Psoas muscle (tissue), 8 donors: ENCODE data around the gene BCAN. TPM values are rescaled to one million over a fixed set of nuclear protein-coding genes. Genes with fewer than 3 reads are reported as not detected.

Experiments
- ATAC-seq, 4 donors: fragments of 200-7000 bp; cut with Tn5 transposase; one replicate each; pipeline ENCODE4 v1.9.1; 2020; ENCODE audit warnings: moderate library complexity in 3 of 4, mild to moderate bottlenecking in 2 of 4
- DNase-seq, 2 donors: peaks; one replicate each; pipeline ENCODE4 v3.0.0-alpha.2; 2020
- H3K27ac ChIP-seq: fragments of 200-600 bp; one replicate; pipeline ENCODE4 v1.8.0; 2022
- H3K27me3 ChIP-seq, 3 donors: fragments of 200-600 bp in 1 of 3; one replicate each; pipeline versions ENCODE4 v1.6.1 to v1.8.0; 2013 to 2022; ENCODE audit warnings: low read length in 2 of 3, mild to moderate bottlenecking in 2 of 3, moderate library complexity in 1 of 3; ENCODE audit not compliant: insufficient read depth in 3 of 3
- H3K36me3 ChIP-seq, 2 donors: fragments of 200-600 bp in 1 of 2; one replicate each; pipeline versions ENCODE4 v1.6.1 to v1.8.0; 2013 to 2022; ENCODE audit warnings: low read depth in 1 of 2, mild to moderate bottlenecking in 1 of 2, moderate library complexity in 1 of 2; ENCODE audit not compliant: insufficient read depth in 1 of 2
- H3K4me1 ChIP-seq: fragments of 200-600 bp; one replicate; pipeline ENCODE4 v1.8.0; 2022
- H3K4me3 ChIP-seq: fragments of 200-600 bp; one replicate; pipeline ENCODE4 v1.8.0; 2022; ENCODE audit warnings: mild to moderate bottlenecking
- H3K9me3 ChIP-seq: fragments of 200-600 bp; one replicate; pipeline ENCODE4 v1.8.0; 2022
- CTCF ChIP-seq: fragments of 200-600 bp; IDR thresholded peaks from one replicate; pipeline ENCODE4 v1.8.0; 2022; ENCODE audit warnings: antibody characterized with exemption
- WGBS, 3 donors: extraction: QIAGEN DNeasy Blood & Tissue Kit; methylation state at CpG; one replicate each; pipeline versions ENCODE4 v1.1.6 to v1.1.7; 2013; 5-methylcytosine and 5-hydroxymethylcytosine counted together
- intact Hi-C, 2 donors: fragments of 100-400 bp; cut with DNase I; formaldehyde crosslinking; loops; one replicate each; pipeline versions ENCODE4 v1.11.0 to v1.14.2; 2022
- polyA plus RNA-seq, 3 donors: library from polyadenylated mRNA; stranded (reverse); fragments of 200-250 nt; gene quantifications; one replicate each; pipeline ENCODE4 v1.2.3, GENCODE V29; 2013
- total RNA-seq, 4 donors: library from RNA; stranded (reverse); fragmentation: NEBNext Ultra II Directional in 2 of 4; extraction: Animal tissue kit (Norgen Biotek cat#: 25700) in 2 of 4; gene quantifications; one replicate each; pipeline versions ENCODE4 v1.2.1 to v1.2.4, GENCODE V29; 2021 to 2023
- donor health status: healthy with polysubstance abuse.
- donor health status: DM: no; HTN: no; CAD: no; lungs with moderate emphysema.
- donor health status: Bipolar disorder and iron deficiency.
- donor health status: healthy.
- donor health status: DM: yes; HTN: yes; CAD: no.
- donor health status: DM: no; HTN: no; CAD: no.
- donor health status: DM: no; HTN: no; CAD: no.
- donor health status: DM: yes; HTN: yes; CAD: no.

Gene BCAN
- total and polyA plus RNA-seq, 7 donors = 0.06 to 0.36 (median 0.18) TPM; not detected in 3

GRCh38 chr1:156654700-156655099 is 12.8 kb downstream of the BCAN start:
- ATAC-seq = no peak
- H3K4me3 ChIP-seq = no peak overlapping the region
- no peaks in the 10 kb centered on the region for H3K36me3 ChIP-seq
- peaks cover 18% of the 10 kb centered on the region for H3K4me1 ChIP-seq
- WGBS, 3 donors = 61 to 75% (median 64%) methylated on average over 1 of the region's 1 CpG
- no peak for DNase-seq
- intact Hi-C loops = no loop called here
- no peaks in the 10 kb centered on the region for H3K9me3 ChIP-seq
- no peak overlapping the region for H3K27ac ChIP-seq
- no peak for TF ChIP-seq CTCF
- peaks cover 0 to 43% (median 10%) of the 10 kb centered on the region in 3 donors for H3K27me3 ChIP-seq

- Histone ChIP-seq H3K27ac (no peak overlapping the region), H3K4me1 (peaks cover 22% of the 10 kb centered on the region), H3K27me3 (peaks cover 0 to 38% (median 8%) of the 10 kb centered on the region in 3 donors), H3K36me3 (no peaks in the 10 kb centered on the region), H3K9me3 (no peaks in the 10 kb centered on the region), H3K4me3 (no peak overlapping the region)
- intact Hi-C loops = no loop called here
- WGBS, 3 donors = 41 to 61% (median 48%) methylated on average over 2 of the region's 2 CpGs
- DNase-seq (no peak), ATAC-seq (no peak)
- no peak for TF ChIP-seq CTCF
These were observed 13.4 kb downstream of the BCAN start for GRCh38 chr1:156655151-156655903.

- ATAC-seq (no peak), DNase-seq (no peak)
- WGBS, 3 donors = 61 to 70% (median 70%) methylated on average over 9 of the region's 9 CpGs
- no peaks in the 10 kb centered on the region for H3K9me3 ChIP-seq
- no peaks in the 10 kb centered on the region for H3K36me3 ChIP-seq
- TF ChIP-seq CTCF = no peak
- H3K4me1 ChIP-seq = peaks cover 28% of the 10 kb centered on the region
- H3K4me3 ChIP-seq = no peak overlapping the region
- intact Hi-C loops = loop anchor here in 1 of 2 donors (2.0 kb wide), 1 partner anchor 29 kb away; no protein-coding TSS in a partner anchor
- no peak overlapping the region for H3K27ac ChIP-seq
- peaks cover 0 to 31% (median 6%) of the 10 kb centered on the region in 3 donors for H3K27me3 ChIP-seq
These were observed 14.1 kb downstream of the BCAN start for GRCh38 chr1:156655904-156656516.

GRCh38 chr1:156656806-156657740 is 15.2 kb downstream of the BCAN start:
- Histone ChIP-seq H3K27ac (no peak overlapping the region), H3K27me3 (peaks cover 0 to 23% (median 6%) of the 10 kb centered on the region in 3 donors), H3K36me3 (no peaks in the 10 kb centered on the region), H3K4me1 (peaks cover 38% of the 10 kb centered on the region), H3K9me3 (no peaks in the 10 kb centered on the region), H3K4me3 (peak overlapping the region; percentile 56)
- WGBS, 3 donors = 2% methylated on average over 52 to 54 of the region's 54 CpGs
- TF ChIP-seq CTCF = peak; percentile 98
- ATAC-seq (peak; percentile 26 to 61 (median 40)), DNase-seq (peak; percentile 82 to 89)
- intact Hi-C loops = loop anchor here (1.0 to 2.0 kb wide), 2 partner anchors 30 to 31 kb away; no protein-coding TSS in a partner anchor
